Measurements from ENCODE around the gene GABBR2. TPM values are rescaled to one million over a fixed set of nuclear protein-coding genes. Genes with fewer than 3 reads are reported as not detected.

GABBR2 gene
- total RNA-seq, 2 experiments from 2014 or later, result not detected

- CTCF ChIA-PET, result no interaction called here
- Mint-ChIP-seq H3K9me3 (ENCODE audit: low read depth) (no peaks in the 10 kb centered on the region), H3K27ac (no peak overlapping the region), H3K27me3 (peaks cover 23% of the 10 kb centered on the region), H3K36me3 (no peaks in the 10 kb centered on the region), H3K4me1 (no peaks in the 10 kb centered on the region), H3K4me3 (no peak overlapping the region)
- no peak for DNase-seq
- no peak for ATAC-seq
Observed at GRCh38 chr9:98419260-98419603, 289.5 kb downstream of the GABBR2 start.

- CTCF ChIA-PET, result no interaction called here
- no peak overlapping the region for H3K27ac Mint-ChIP-seq
- ATAC-seq, result no peak
- no peaks in the 10 kb centered on the region for H3K9me3 Mint-ChIP-seq (ENCODE audit: low read depth)
- peaks cover 27% of the 10 kb centered on the region for H3K27me3 Mint-ChIP-seq
- H3K36me3 Mint-ChIP-seq, result no peaks in the 10 kb centered on the region
- H3K4me3 Mint-ChIP-seq, result no peak overlapping the region
- H3K4me1 Mint-ChIP-seq, result no peaks in the 10 kb centered on the region
- no peak for DNase-seq
Observed at GRCh38 chr9:98418578-98419259, 290.0 kb downstream of the GABBR2 start.

GRCh38 chr9:98416294-98417248, 292.2 kb downstream of the GABBR2 start:
- Mint-ChIP-seq H3K9me3 (ENCODE audit: low read depth) (no peaks in the 10 kb centered on the region), H3K4me3 (no peak overlapping the region), H3K27me3 (peaks cover 30% of the 10 kb centered on the region), H3K4me1 (no peaks in the 10 kb centered on the region), H3K27ac (no peak overlapping the region), H3K36me3 (no peaks in the 10 kb centered on the region)
- ATAC-seq, result no peak
- CTCF ChIA-PET, result interaction anchor here (1.1 to 1.2 kb wide), 2 partner anchors 13 to 101 kb away, joined by 3 to 4 read pairs; no protein-coding TSS in a partner anchor
- DNase-seq, result no peak

GRCh38 chr9:98415782-98416181, 293.0 kb downstream of the GABBR2 start:
- H3K36me3 Mint-ChIP-seq, result no peaks in the 10 kb centered on the region
- CTCF ChIA-PET, result interaction anchor here (1.1 to 1.2 kb wide), 2 partner anchors 14 to 100 kb away, joined by 3 to 4 read pairs; no protein-coding TSS in a partner anchor

GRCh38 chr9:98413084-98413483, 295.7 kb downstream of the GABBR2 start:
- DNase-seq (no peak), ATAC-seq (no peak)
- Mint-ChIP-seq H3K9me3 (ENCODE audit: low read depth) (no peaks in the 10 kb centered on the region), H3K36me3 (no peaks in the 10 kb centered on the region), H3K27ac (no peak overlapping the region), H3K4me1 (peaks cover 3% of the 10 kb centered on the region), H3K4me3 (no peak overlapping the region), H3K27me3 (peaks cover 45% of the 10 kb centered on the region)
- CTCF ChIA-PET, result no interaction called here

More at GRCh38 chr9:98415782-98416181, 293.0 kb downstream of the GABBR2 start:
- Mint-ChIP-seq H3K4me1 (no peaks in the 10 kb centered on the region), H3K9me3 (ENCODE audit: low read depth) (no peaks in the 10 kb centered on the region), H3K4me3 (no peak overlapping the region), H3K27me3 (peaks cover 33% of the 10 kb centered on the region), H3K27ac (no peak overlapping the region)
- DNase-seq (no peak), ATAC-seq (no peak)

- no peaks in the 10 kb centered on the region for H3K9me3 Mint-ChIP-seq (ENCODE audit: low read depth)
- no peak for DNase-seq
- peaks cover 40% of the 10 kb centered on the region for H3K27me3 Mint-ChIP-seq
- peaks cover 3% of the 10 kb centered on the region for H3K4me1 Mint-ChIP-seq
- CTCF ChIA-PET, result no interaction called here
- ATAC-seq, result no peak
- H3K4me3 Mint-ChIP-seq, result no peak overlapping the region
- no peaks in the 10 kb centered on the region for H3K36me3 Mint-ChIP-seq
- no peak overlapping the region for H3K27ac Mint-ChIP-seq
Observed at GRCh38 chr9:98412101-98412842, 296.5 kb downstream of the GABBR2 start.

- Mint-ChIP-seq H3K36me3 (no peaks in the 10 kb centered on the region), H3K4me3 (no peak overlapping the region), H3K27me3 (peaks cover 28% of the 10 kb centered on the region), H3K9me3 (ENCODE audit: low read depth) (no peaks in the 10 kb centered on the region), H3K27ac (no peak overlapping the region), H3K4me1 (peaks cover 3% of the 10 kb centered on the region)
- ATAC-seq (no peak), DNase-seq (no peak)
- CTCF ChIA-PET, result no interaction called here
Observed at GRCh38 chr9:98410185-98410697, 298.5 kb downstream of the GABBR2 start.

- H3K36me3 Mint-ChIP-seq, result no peaks in the 10 kb centered on the region
- no peak for ATAC-seq
- DNase-seq, result no peak
- CTCF ChIA-PET, result no interaction called here
- H3K27me3 Mint-ChIP-seq, result peaks cover 33% of the 10 kb centered on the region
- H3K27ac Mint-ChIP-seq, result no peak overlapping the region
- H3K9me3 Mint-ChIP-seq (ENCODE audit: low read depth), result no peaks in the 10 kb centered on the region
- peaks cover 3% of the 10 kb centered on the region for H3K4me1 Mint-ChIP-seq
- no peak overlapping the region for H3K4me3 Mint-ChIP-seq
Observed at GRCh38 chr9:98409719-98410118, 299.0 kb downstream of the GABBR2 start.

- Mint-ChIP-seq H3K4me3 (no peak overlapping the region), H3K9me3 (ENCODE audit: low read depth) (no peaks in the 10 kb centered on the region), H3K36me3 (no peaks in the 10 kb centered on the region), H3K4me1 (peaks cover 3% of the 10 kb centered on the region), H3K27ac (no peak overlapping the region), H3K27me3 (peaks cover 31% of the 10 kb centered on the region)
- ATAC-seq, result no peak
- CTCF ChIA-PET, result no interaction called here
- no peak for DNase-seq
Observed at GRCh38 chr9:98406469-98406868, 302.3 kb downstream of the GABBR2 start.

GRCh38 chr9:98404237-98404636, 304.5 kb downstream of the GABBR2 start:
- DNase-seq (no peak), ATAC-seq (no peak)
- no peaks in the 10 kb centered on the region for H3K36me3 Mint-ChIP-seq
- H3K27ac Mint-ChIP-seq, result no peak overlapping the region
- no peaks in the 10 kb centered on the region for H3K9me3 Mint-ChIP-seq (ENCODE audit: low read depth)
- H3K27me3 Mint-ChIP-seq, result peaks cover 32% of the 10 kb centered on the region
- CTCF ChIA-PET, result interaction anchor here (0.7 kb wide), 1 partner anchor 18 kb away, joined by 3 read pairs; no protein-coding TSS in a partner anchor
- no peaks in the 10 kb centered on the region for H3K4me1 Mint-ChIP-seq
- H3K4me3 Mint-ChIP-seq, result no peak overlapping the region

- DNase-seq (no peak), ATAC-seq (no peak)
- CTCF ChIA-PET, result interaction anchor here (0.7 kb wide), 1 partner anchor 17 kb away, joined by 3 read pairs; no protein-coding TSS in a partner anchor
- H3K4me1 Mint-ChIP-seq, result no peaks in the 10 kb centered on the region
- no peaks in the 10 kb centered on the region for H3K9me3 Mint-ChIP-seq (ENCODE audit: low read depth)
- no peak overlapping the region for H3K27ac Mint-ChIP-seq
- H3K36me3 Mint-ChIP-seq, result no peaks in the 10 kb centered on the region
- no peak overlapping the region for H3K4me3 Mint-ChIP-seq
- H3K27me3 Mint-ChIP-seq, result peaks cover 30% of the 10 kb centered on the region
Observed at GRCh38 chr9:98403715-98404114, 305.0 kb downstream of the GABBR2 start.

GRCh38 chr9:98402019-98402840, 306.5 kb downstream of the GABBR2 start:
- no peak overlapping the region for H3K27ac Mint-ChIP-seq

More at GRCh38 chr9:98402019-98402840, 306.5 kb downstream of the GABBR2 start:
- CTCF ChIA-PET, result no interaction called here
- no peak for ATAC-seq
- H3K27me3 Mint-ChIP-seq, result peaks cover 30% of the 10 kb centered on the region
- no peak for DNase-seq
- no peaks in the 10 kb centered on the region for H3K9me3 Mint-ChIP-seq (ENCODE audit: low read depth)
- no peaks in the 10 kb centered on the region for H3K36me3 Mint-ChIP-seq
- H3K4me3 Mint-ChIP-seq, result no peak overlapping the region
- H3K4me1 Mint-ChIP-seq, result no peaks in the 10 kb centered on the region
